Measurements from ENCODE around the gene HACD2.
A peak's percentile ranks its signal among the peaks of the same experiment; 100 is the strongest.
"Not testable (repeated sequence)": the region's sequence is repeated elsewhere in the genome, so short reads cannot be mapped to it uniquely, and the experiment has no call there.

The HACD2 gene

DNA sequence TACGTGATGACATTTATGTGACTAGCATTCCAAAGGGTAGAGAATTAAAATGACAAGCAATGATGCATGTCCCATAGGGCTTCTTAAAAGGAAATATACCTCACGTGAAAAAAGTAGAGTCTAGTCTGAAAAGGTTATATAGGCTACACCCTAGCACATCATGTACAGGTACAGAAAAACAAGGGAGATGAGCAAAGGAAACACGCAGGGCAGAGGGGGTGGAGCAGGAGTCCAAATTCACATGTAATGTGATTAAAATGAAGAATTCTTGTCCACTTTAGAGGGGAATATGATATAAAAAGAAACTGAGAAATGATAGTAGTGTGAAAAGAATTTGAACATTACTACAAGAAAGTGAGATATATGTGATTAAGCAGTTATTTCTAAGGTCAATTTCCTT is 59.4 kb downstream of the HACD2 start:
- no peak for DNase-seq (ENCODE audit: low read depth)

DNA sequence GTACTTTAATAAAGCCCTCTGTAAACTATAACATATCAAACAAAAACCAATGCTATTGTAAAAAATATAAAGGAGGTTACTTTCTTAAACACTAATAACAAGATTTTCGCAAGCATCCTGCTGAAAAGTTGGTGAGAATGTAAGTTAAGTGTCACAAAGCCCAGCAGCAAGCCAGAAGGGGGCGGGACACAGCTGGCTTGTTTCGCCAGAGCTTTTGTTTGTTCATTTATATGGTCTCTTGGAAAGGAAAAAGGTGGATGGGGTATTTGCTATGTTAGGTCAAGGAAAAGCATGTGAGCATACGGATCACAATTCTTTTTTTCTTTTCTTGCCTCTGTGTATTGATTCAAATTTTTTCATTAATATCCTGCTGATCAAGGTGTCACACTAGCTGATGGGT is 59.9 kb downstream of the HACD2 start:
- DNase-seq (ENCODE audit: low read depth) = no peak

GRCh38 chr3:123523023-123523412 is 61.8 kb downstream of the HACD2 start:
- no peak for DNase-seq (ENCODE audit: low read depth)

DNA sequence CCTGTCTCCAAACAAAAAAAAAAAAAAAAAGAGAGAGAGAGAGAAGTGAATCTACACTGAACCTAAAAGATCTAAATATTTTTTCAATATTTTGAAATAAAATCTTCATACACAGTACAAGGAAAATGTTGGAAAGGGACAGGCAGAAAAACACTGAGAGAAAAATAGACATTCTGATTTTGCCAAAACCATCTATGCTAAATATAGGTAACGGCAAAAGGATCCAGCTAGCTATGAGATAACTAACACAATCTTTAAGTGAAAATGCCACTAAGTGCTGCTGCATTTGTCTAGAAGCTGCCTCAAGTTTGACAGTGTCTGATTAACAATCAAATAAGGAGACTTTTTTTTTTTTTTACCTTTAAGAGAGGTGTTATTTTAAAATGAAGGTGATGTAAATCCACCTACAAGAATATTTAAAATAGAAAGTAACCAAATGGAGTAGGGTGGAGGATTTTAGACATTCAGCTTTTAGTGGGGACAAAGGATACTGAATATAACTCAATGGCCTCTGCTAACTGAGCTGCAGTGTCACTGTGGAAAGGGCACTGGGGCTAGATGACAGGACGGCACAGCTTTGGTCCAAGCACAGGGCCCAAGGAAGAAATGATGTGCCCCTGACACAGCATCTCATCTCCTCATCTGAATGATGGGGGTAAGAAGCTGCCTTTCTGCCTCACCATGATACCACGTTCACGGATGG is 62.4 kb downstream of the HACD2 start:
- DNase-seq (ENCODE audit: low read depth) = no peak

DNA sequence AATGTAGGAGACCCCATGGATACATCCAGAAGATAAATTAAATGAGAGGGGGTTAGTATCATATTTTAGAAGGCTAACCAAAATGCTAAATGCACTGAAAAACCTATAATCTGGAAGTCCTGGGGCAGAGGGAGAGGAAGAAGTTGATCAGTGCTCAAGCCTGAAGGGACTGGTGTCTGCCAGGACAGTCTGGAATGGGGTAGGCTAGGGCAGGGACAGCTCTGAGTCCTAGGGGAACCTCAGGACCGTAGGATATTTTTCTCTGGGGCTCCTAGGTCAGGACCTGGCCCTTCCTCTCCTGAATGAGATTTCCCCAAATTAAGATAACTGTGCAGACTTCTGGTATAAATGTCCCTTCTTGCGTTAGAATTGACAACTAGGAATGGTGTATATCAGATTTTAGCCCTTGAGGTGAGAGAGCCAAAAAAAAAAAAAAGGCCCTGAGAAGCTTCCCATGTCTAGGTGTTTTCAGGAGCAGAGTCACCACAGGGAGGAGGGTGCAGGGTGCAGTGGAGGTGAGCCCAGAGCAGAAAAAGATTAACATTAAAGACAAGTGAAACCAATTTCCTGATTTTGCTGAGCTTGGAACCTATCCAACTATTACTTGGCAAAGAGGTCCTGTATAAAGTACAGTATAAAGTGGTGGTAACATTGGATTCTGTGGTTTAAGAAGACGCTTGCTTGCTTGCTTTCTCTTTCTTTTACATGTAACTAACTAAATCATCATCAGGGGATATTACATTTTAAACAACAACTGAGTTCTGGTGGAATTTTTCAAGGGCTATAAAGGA is 63.5 kb downstream of the HACD2 start:
- DNase-seq (ENCODE audit: low read depth) = no peak

GRCh38 chr3:123520656-123521055 is 64.2 kb downstream of the HACD2 start:
- no peak for DNase-seq (ENCODE audit: low read depth)

DNA sequence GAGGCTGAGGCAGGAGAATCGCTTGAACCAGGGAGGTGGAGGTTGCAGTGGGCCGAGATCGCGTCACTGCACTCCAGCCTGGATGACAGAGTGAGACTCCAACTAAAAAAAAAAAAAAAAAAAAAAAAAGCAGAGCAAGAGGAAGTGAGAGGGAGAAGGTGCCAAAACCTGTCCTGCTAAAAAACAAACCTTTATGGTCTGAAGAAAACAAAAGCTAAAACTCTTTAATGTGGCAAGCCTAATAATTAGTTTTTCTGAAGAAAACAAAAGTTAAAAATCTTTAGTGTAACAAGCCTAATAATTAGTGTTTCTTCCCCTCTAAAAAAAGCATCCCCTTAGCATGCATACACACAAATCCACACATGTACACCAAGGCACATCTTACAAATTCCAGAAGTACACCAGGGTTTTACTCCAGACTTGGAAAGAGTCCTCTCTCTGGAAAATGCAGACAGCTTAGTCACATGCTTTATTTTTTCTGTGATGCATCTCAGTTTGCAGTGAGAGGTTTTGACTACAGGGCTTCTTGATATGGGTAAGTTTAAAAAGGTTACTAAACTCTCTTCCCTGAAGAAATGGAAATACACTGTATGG is 65.9 kb downstream of the HACD2 start:
- no peak for DNase-seq (ENCODE audit: low read depth)

DNA sequence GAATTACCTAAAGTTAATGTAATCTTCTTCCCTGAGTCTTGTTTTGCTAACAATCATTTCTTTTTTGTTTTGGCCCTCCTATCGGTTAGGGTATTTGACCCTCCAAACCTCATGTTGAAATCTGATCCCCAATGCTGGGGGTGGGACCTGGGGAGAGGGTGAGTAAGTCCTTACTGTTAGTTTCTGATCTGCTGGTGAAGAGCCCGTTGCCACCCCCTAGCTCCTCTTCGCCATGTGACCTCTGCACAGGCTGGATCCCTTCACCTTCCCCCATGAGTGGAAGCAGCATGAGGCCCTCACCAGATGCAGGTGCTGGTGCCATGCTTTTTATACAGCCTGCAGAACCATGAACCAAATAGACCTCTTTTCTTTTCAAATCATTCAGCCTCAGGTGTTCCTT is 73.1 kb downstream of the HACD2 start:
- DNase-seq (ENCODE audit: low read depth) = no peak

DNA sequence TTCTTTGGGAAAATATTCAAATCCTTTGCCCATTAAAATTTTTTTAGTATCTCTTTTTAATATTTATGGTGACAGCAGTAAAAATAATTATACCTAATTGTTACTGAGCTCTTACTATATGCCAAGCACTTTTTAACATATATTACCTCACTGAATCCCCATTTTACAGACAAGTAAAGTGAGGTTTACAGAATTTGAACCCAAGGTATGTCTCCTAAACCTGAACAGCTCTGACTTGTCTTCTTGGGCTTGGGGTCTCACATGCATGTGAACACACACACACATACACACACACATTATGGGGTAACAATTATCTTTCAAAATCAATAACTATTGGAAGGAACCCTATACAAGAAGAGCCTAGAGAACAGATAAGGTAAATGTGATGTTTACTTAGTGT is 73.8 kb downstream of the HACD2 start:
- no peak for DNase-seq (ENCODE audit: low read depth)

DNA sequence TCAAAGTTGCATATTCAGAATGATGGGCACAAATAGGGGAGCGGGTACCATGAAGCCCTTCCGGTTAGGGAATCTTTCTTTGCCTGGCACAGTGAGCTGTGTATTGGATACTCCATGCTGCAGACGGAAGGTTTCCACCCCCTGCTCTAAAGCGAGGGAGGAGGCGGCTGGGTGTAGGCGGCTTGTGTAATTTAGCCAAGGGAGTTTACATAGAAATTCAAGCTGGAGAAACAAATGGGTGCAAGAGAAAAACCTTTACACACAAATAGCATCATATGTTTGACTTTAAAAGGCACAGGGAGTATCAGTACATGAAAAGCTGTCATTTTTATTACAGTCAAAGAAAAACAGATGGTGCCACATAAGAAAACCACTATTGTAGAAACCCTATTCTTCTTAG is 76.7 kb downstream of the HACD2 start:
- DNase-seq (ENCODE audit: low read depth) = no peak

DNA sequence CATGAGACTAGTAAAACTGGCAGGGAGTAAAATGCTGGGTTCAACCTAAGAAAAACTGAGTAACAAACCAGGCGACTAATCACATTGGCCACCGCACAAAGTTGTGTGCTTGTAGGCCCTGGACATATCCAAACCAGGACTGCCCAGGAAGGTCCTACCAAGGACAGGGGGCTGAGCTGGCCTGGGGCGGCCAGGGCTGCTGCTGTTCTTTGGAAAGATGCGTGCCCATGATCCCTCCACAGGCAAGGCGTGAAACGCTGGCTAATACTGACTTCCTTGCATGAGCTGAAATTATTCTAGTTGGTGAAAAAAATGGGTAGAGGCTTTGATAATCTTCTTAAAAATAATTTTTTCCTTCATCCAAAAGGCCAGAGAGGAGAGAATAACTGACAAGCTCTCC is 79.0 kb downstream of the HACD2 start:
- DNase-seq (ENCODE audit: low read depth) = no peak

DNA sequence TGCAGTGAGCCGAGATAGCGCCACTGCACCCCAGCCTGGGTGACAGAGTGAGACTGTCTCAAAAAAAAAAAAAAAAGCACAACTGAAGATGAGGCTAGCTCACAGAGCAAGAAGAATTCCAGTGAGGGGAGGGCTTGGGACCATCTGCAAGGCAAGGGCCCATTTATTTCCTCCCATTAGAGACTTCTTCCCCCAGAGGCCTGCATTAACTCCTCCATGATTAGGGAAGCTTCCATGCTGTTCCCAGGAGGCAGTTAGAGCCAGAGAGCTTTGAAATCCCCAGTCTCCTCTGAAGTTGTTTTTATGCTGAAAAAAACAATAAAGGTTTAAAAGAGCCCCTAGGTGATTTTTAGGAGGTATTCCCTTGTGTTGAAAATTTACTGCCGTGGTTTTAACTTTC is 81.7 kb downstream of the HACD2 start:
- no peak for DNase-seq (ENCODE audit: low read depth)

DNA sequence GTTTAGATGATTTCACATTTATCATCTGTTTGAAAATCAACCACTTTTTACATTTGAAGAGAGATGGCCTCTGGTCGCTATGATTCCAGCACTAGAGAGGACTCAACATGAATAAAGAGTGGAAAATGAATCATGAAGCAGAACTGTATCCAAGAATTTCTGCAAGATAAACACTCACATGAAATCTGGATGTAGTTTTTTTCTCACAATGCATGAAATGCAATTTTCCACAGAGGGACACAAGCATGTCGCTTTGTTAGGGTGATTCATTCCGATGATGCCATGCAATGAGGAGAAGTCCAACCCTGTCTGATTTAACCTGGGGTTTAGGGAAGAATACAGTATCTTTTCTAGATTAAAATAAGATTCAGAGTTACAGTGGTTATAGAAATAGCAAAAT is 85.5 kb downstream of the HACD2 start:
- DNase-seq (ENCODE audit: low read depth) = no peak

DNA sequence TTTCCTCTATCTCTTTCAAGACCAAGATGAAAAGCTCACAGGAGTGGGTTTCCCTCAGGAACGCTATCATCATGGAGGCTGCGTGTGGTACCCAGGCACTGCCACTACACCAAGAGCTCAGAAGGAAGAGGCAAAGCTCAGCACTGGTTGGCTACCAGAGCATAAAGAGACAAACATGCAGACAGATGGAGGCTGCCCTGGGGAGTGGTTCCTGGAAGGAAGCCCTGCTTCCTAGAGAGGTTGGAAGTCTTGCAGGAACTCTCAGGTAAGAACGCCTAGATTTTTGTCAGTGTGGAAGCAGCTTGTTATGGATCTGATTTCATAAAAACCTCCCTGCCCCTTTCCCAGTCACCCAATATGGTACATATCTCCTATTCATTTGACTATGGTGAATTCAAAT is 86.1 kb downstream of the HACD2 start:
- no peak for DNase-seq (ENCODE audit: low read depth)

DNA sequence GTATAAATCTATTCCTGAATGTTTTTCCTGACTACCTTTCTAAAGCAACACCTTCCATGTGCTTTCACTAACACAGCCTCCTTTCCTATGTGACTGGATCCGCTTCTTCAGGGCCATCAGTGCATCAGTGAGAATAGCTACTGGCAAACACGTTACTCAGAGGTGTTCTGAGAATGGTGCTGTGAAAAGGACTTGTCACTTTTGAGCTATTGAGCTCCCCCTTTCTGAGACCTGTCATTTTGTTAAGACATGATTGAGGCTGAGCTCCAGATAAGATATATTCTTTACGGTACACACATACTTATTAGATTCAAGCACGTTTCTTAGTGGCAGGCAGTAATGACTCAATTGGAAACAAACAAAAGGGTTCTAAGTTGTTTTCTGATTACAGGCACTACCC is 90.9 kb downstream of the HACD2 start:
- DNase-seq (ENCODE audit: low read depth) = no peak

DNA sequence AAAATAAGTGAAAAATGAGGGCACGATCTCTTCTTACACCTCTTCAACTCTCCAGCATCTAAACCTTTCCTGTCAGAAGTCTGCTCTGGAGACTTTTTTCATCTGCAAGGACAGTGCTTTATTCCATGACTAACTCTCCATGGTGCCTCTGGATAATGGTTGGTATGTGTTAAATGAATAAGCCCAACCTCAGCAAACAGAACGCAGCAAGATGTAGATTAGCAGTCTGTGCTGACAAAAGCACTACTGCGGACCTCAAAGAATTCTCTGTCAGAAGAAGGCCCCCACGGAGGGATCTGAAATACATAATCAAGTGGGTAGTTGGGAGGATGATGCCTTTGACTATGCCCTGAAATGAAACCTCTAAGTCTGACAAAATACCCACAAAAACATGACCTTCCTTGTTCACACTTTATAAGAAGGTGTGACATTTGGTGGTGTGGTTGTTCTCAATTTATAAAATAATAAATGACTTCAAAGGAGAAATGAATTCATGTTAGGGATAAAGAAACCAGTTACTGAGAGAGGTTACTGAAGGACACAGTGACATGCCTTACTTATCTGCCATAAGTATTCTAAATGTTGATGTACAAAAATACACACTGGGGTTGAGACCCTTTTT is 92.8 kb downstream of the HACD2 start:
- DNase-seq (ENCODE audit: low read depth) = no peak

DNA sequence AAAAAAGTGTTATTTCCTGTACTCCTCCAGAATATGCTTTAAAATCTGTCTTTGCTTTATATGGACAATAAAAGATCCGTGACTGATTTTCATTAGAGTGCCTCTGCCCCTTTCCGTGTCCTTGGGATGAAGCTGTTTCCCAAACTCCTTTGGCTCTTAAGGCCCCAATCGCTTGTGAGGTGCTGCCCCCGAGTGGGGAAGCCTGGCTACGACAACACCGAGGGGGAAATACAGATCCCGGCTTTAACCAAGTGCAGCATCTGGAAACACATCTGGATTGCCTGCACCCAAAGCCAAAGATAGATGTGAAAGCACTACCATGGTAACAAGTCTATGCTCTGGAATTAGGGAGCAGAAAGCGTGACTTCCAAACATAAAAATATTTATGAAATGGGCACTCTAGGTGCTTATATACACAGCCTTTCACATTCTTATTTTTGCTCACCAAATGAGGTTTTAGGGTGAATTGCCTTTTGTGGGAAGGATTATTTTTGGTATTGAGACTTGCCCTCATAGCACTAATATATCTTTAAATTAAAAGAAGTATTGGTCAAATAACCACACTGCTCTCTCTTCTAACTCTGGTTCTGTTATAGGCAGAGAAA is 95.4 kb downstream of the HACD2 start:
- DNase-seq (ENCODE audit: low read depth) = peak; percentile 22

DNA sequence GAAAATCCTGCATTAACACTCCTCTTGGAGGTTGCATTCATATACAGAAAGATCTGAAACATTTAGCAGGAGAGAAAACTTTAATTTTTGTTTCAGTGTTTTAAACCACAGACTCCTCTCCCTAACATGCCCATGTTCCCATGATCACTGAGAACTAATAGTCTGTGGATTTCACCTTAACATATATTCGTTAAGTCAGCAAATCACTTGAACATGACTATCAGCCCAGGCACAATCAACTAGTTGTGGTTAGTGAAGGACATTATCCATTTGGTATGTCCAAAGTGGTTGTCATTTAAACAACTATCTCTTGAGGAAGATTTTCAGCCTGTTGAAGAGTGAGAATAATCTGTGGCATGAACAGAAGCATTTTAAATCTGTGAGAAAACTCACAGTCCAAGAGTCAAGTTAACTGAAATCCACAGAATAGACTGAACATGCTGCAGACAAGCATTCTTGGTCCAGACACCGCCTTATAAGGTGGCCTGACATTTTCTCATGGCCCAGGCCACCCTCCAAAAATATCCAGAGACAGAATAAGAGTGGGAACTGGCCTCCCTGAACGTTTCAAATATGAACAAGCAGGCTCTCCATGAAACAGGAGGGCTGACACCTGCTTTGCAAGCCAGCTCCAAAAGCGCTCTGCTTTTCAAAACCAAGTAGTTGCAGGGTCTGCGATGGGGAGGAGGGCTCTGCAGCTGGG is 96.1 kb downstream of the HACD2 start:
- DNase-seq (ENCODE audit: low read depth) = no peak

DNA sequence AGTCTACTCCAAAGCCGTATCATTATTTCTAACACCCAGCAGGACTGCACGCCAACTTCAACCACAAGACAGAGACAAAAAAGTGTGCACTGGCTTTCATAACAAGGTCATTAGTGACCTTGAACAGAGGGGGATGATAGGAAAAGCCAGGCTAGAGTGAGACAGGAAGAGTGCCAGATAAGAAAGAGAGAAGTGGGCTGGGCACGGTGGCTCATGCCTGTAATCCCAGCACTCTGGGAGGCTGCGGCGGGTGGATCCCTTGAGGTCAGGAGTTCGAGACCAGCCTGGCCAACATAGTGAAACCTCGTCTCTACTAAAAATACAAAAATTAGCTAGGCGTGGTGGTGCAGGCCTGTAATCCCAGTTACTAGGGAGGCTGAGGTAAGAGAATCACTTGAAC is 97.8 kb downstream of the HACD2 start:
- DNase-seq (ENCODE audit: low read depth) = not testable (repeated sequence)

GRCh38 chr3:123486460-123486859 is 98.4 kb downstream of the HACD2 start:
- DNase-seq (ENCODE audit: low read depth) = no peak

- no peak for DNase-seq (ENCODE audit: low read depth)
Measured at GRCh38 chr3:123485551-123485950, 99.3 kb downstream of the HACD2 start.

GRCh38 chr3:123483146-123483545 is 101.7 kb downstream of the HACD2 start:
- no peak for DNase-seq (ENCODE audit: low read depth)

Data from HS-27A (cell line).